ENCODE results near the gene CACNA2D4. TPM values are rescaled to one million over a fixed set of nuclear protein-coding genes. Genes with fewer than 3 reads are reported as not detected.

The CACNA2D4 gene
- total RNA-seq, 1 experiment from 2014 or later = 1.7 TPM

GRCh38 chr12:1930803-1931597 lies 12.5 kb upstream of the CACNA2D4 start:
- Histone ChIP-seq H3K9me2 (ENCODE audit: insufficient read depth) (no peaks in the 10 kb centered on the region), H2AFZ (ENCODE audit: low read depth, low read length, poor library complexity, severe bottlenecking) (no peak overlapping the region), H3K27ac (ENCODE audit: low read depth, low read length) (no peak overlapping the region), H3K4me1 (ENCODE audit: control insufficient read depth in 1 of 2, insufficient read depth in 2 of 2, low read length in 2 of 2) (no peaks in the 10 kb centered on the region), H3K9ac (ENCODE audit: low read length) (no peak overlapping the region), H3K27me3 (ENCODE audit: insufficient read depth, low read length) (no peaks in the 10 kb centered on the region), H3K79me2 (ENCODE audit: insufficient read depth, low read length) (no peaks in the 10 kb centered on the region), H4K20me1 (ENCODE audit: insufficient read depth) (no peaks in the 10 kb centered on the region), H3K36me3 (ENCODE audit: control insufficient read depth in 1 of 2, insufficient read depth in 2 of 2, low read length in 2 of 2) (no peaks in the 10 kb centered on the region), H3K4me2 (ENCODE audit: low read length) (no peak overlapping the region), H3K4me3 (replicated peaks in 1 of 2; ENCODE audit: low read depth in 1 of 2, low read length in 2 of 2) (no peak overlapping the region), H3K9me3 (ENCODE audit: control insufficient read depth in 1 of 2, insufficient read depth in 1 of 2, low read depth in 1 of 2, low read length in 2 of 2) (no peaks in the 10 kb centered on the region)
- BruUV-seq (replicated peaks) = no TSS peak
- ChIA-PET POLR2A (no interaction called here), RAD21 (ENCODE audit: low non-redundant PET in 1 of 2, low total read pairs in 2 of 2, uncharacterized antibody in 2 of 2, unreplicated experiment in 2 of 2) (no interaction called here), CTCF (no interaction called here)
- DNase-seq (ENCODE audit: low read depth, low spot score) = no peak
- TF ChIP-seq FOSL1 (IDR thresholded peaks at IDR 0.05; ENCODE audit: low read depth) (no peak), RAD21 (IDR thresholded peaks at IDR 0.05; ENCODE audit: low read depth) (no peak), POLR2AphosphoS5 (IDR thresholded peaks at IDR 0.05; ENCODE audit: low read depth, low read length) (no peak), SRF (IDR thresholded peaks at IDR 0.05; ENCODE audit: low read depth) (no peak), EGR1 (IDR thresholded peaks at IDR 0.05; ENCODE audit: low read depth) (no peak), ELF1 (IDR thresholded peaks at IDR 0.05; ENCODE audit: borderline replicate concordance, low read depth) (no peak), EZH2 (IDR thresholded peaks at IDR 0.05) (no peak), ZNF274 (IDR thresholded peaks at IDR 0.05; ENCODE audit: low read depth, low read length) (no peak), ZBTB33 (IDR thresholded peaks at IDR 0.05; ENCODE audit: extremely low read depth, insufficient replicate concordance, low read length) (no peak), CBX3 (IDR thresholded peaks at IDR 0.05; ENCODE audit: low read depth) (no peak), TCF7L2 (IDR thresholded peaks at IDR 0.05; ENCODE audit: borderline replicate concordance, extremely low read depth, insufficient read depth, insufficient read length) (no peak)
- intact Hi-C loops (cut with micrococcal nuclease) = no loop called here
- no peak for ATAC-seq
